ENCODE results near the gene WDR86. TPM values are rescaled to one million over a fixed set of nuclear protein-coding genes. Genes with fewer than 3 reads are reported as not detected.

WDR86 gene
- total and polyA plus RNA-seq, 2 experiments from 2014 or later, result 9.1 to 59.1 TPM

DNA sequence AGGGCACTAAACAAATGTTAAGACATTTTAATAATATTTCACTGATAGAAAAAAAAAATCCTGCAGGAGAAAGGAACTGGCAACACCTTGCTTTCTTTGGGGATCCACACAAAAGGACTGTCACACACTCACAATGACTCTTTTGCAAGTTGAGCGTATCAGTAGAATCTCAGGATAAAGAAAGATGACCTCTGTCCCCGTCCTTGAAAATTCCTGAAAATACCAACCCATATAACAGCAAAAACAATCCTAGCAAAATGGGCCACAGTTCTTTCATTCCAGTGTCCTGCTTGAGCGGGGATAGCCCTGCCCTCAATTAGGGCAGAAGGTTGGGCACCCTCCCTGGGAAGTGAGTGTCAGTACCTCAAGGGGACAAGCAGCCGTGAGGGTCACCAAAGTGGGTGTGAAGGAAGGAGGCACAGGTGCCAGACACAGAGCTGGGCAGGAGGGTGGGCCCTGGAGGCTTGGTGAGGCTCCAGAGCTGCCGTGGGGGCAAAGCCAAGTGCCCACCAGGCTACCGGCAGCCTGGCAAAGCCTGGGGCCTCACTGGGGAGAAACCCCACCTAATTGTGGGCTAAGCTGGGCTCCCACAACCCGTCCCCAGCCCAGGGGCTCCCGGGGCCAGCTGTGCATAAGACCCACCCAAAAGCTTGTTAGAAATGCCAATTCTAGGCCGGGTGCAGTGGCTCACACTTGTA lies 2.8 kb downstream of the WDR86 start:
- Histone ChIP-seq H3F3A (replicated peaks; ENCODE audit: low read depth) (peaks cover 4% of the 10 kb centered on the region; the same call in 1 of the 2 replicates), H4K20me1 (replicated peaks; ENCODE audit: insufficient read depth) (no peaks in the 10 kb centered on the region; the same call in 1 of the 2 replicates), H3K36me3 (ENCODE audit: insufficient read depth) (no peaks in the 10 kb centered on the region), H3K9me2 (ENCODE audit: insufficient read depth) (no peaks in the 10 kb centered on the region), H3K4me1 (ENCODE audit: insufficient read depth) (peaks cover 21% of the 10 kb centered on the region), H3K79me2 (replicated peaks; ENCODE audit: insufficient read depth) (no peaks in the 10 kb centered on the region; the same call in 1 of the 2 replicates), H3K4me2 (no peak overlapping the region), H3K27me3 (ENCODE audit: insufficient read depth) (peaks cover 17% of the 10 kb centered on the region), H3K4me3 (no peak overlapping the region), H2AFZ (no peak overlapping the region), H3K27ac (ENCODE audit: low read depth) (no peak overlapping the region)
- Mint-ChIP-seq H3K36me3 (ENCODE audit: low read depth) (no peaks in the 10 kb centered on the region; the same call in 2 of the 3 replicates), H3K4me1 (peaks cover 38% of the 10 kb centered on the region), H3K27me3 (ENCODE audit: insufficient read depth, low read depth, poor library complexity) (peaks cover 28% of the 10 kb centered on the region), H3K9me3 (peaks cover 4% of the 10 kb centered on the region; the same call in 1 of the 3 replicates), H3K4me3 (no peak overlapping the region), H3K27ac (no peak overlapping the region)
- no peak for ATAC-seq
- TF ChIP-seq, protein P1, sequence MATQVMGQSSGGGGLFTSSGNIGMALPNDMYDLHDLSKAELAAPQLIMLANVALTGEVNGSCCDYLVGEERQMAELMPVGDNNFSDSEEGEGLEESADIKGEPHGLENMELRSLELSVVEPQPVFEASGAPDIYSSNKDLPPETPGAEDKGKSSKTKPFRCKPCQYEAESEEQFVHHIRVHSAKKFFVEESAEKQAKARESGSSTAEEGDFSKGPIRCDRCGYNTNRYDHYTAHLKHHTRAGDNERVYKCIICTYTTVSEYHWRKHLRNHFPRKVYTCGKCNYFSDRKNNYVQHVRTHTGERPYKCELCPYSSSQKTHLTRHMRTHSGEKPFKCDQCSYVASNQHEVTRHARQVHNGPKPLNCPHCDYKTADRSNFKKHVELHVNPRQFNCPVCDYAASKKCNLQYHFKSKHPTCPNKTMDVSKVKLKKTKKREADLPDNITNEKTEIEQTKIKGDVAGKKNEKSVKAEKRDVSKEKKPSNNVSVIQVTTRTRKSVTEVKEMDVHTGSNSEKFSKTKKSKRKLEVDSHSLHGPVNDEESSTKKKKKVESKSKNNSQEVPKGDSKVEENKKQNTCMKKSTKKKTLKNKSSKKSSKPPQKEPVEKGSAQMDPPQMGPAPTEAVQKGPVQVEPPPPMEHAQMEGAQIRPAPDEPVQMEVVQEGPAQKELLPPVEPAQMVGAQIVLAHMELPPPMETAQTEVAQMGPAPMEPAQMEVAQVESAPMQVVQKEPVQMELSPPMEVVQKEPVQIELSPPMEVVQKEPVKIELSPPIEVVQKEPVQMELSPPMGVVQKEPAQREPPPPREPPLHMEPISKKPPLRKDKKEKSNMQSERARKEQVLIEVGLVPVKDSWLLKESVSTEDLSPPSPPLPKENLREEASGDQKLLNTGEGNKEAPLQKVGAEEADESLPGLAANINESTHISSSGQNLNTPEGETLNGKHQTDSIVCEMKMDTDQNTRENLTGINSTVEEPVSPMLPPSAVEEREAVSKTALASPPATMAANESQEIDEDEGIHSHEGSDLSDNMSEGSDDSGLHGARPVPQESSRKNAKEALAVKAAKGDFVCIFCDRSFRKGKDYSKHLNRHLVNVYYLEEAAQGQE (IDR thresholded peaks at IDR 0.05; ENCODE audit: unreplicated experiment), result no peak
- no peak for TF ChIP-seq JUNB (IDR thresholded peaks at IDR 0.05; ENCODE audit: unreplicated experiment)
- DNase-seq (ENCODE audit: low spot score), result no peak

DNA sequence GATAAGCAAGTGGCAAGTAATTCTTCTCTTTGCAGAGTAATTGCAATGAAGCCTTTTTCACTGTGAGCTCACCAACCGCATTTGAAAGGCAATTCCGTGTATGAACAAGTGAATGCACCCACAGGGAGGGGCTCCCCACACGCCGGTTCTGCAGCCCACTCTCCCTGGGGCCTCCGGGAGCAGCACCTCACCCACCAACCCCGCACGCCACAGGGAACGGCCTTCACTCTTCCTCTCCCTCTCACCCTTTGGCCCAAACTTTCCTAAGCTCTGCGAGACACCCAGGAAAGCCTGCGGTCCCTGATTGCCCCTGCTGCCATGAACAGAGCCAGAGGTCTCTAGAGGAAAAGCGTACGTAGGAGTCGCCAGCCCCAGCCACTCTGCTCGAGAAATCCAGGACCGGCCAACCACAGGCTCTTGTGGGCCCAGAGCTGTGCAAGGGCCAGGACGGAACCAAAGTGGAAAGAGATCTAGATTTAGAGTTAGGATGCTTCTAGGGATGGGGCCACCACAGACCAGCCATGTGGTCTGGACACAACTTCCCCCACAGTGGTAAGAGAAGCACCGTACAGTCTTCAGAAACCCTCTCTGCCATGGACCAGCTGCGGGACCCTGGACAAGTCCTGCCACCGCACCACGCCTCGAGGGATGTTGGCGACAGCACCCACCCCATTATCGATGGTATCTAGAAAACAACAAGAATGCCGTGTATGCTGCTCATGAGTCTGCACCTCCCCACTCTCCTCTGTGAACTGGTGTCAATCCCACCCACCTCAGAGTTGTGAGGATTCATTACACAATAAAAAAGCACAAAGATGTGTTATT lies 3.6 kb downstream of the WDR86 start:
- H3K27me3 ChIP-seq (ENCODE audit: insufficient read depth), result peaks cover 9% of the 10 kb centered on the region
- no peak for ATAC-seq
- H3K27me3 Mint-ChIP-seq (ENCODE audit: insufficient read depth, low read depth, poor library complexity), result peaks cover 28% of the 10 kb centered on the region
- H3K36me3 Mint-ChIP-seq (ENCODE audit: low read depth), result no peaks in the 10 kb centered on the region; the same call in 2 of the 3 replicates
- H3K9me3 Mint-ChIP-seq, result 0 out of 3 replicates have a peak, but pooled peaks cover 2% of the 10 kb centered on the region
- no peak overlapping the region for H2AFZ ChIP-seq
- no peaks in the 10 kb centered on the region; the same call in 1 of the 2 replicates for H4K20me1 ChIP-seq (replicated peaks; ENCODE audit: insufficient read depth)
- no peak overlapping the region for H3K27ac Mint-ChIP-seq
- H3K4me1 ChIP-seq (ENCODE audit: insufficient read depth), result peaks cover 14% of the 10 kb centered on the region
- DNase-seq (ENCODE audit: low spot score), result no peak
- H3K9me2 ChIP-seq (ENCODE audit: insufficient read depth), result no peaks in the 10 kb centered on the region
- no peaks in the 10 kb centered on the region; the same call in 1 of the 2 replicates for H3K79me2 ChIP-seq (replicated peaks; ENCODE audit: insufficient read depth)
- H3K27ac ChIP-seq (ENCODE audit: low read depth), result no peak overlapping the region
- H3K4me2 ChIP-seq, result no peak overlapping the region
- no peak overlapping the region for H3K4me3 ChIP-seq
- H3K4me3 Mint-ChIP-seq, result no peak overlapping the region
- peaks cover 33% of the 10 kb centered on the region for H3K4me1 Mint-ChIP-seq
- H3F3A ChIP-seq (replicated peaks; ENCODE audit: low read depth), result peaks cover 5% of the 10 kb centered on the region; the same call in 1 of the 2 replicates
- H3K36me3 ChIP-seq (ENCODE audit: insufficient read depth), result no peaks in the 10 kb centered on the region
- TF ChIP-seq, protein P2, sequence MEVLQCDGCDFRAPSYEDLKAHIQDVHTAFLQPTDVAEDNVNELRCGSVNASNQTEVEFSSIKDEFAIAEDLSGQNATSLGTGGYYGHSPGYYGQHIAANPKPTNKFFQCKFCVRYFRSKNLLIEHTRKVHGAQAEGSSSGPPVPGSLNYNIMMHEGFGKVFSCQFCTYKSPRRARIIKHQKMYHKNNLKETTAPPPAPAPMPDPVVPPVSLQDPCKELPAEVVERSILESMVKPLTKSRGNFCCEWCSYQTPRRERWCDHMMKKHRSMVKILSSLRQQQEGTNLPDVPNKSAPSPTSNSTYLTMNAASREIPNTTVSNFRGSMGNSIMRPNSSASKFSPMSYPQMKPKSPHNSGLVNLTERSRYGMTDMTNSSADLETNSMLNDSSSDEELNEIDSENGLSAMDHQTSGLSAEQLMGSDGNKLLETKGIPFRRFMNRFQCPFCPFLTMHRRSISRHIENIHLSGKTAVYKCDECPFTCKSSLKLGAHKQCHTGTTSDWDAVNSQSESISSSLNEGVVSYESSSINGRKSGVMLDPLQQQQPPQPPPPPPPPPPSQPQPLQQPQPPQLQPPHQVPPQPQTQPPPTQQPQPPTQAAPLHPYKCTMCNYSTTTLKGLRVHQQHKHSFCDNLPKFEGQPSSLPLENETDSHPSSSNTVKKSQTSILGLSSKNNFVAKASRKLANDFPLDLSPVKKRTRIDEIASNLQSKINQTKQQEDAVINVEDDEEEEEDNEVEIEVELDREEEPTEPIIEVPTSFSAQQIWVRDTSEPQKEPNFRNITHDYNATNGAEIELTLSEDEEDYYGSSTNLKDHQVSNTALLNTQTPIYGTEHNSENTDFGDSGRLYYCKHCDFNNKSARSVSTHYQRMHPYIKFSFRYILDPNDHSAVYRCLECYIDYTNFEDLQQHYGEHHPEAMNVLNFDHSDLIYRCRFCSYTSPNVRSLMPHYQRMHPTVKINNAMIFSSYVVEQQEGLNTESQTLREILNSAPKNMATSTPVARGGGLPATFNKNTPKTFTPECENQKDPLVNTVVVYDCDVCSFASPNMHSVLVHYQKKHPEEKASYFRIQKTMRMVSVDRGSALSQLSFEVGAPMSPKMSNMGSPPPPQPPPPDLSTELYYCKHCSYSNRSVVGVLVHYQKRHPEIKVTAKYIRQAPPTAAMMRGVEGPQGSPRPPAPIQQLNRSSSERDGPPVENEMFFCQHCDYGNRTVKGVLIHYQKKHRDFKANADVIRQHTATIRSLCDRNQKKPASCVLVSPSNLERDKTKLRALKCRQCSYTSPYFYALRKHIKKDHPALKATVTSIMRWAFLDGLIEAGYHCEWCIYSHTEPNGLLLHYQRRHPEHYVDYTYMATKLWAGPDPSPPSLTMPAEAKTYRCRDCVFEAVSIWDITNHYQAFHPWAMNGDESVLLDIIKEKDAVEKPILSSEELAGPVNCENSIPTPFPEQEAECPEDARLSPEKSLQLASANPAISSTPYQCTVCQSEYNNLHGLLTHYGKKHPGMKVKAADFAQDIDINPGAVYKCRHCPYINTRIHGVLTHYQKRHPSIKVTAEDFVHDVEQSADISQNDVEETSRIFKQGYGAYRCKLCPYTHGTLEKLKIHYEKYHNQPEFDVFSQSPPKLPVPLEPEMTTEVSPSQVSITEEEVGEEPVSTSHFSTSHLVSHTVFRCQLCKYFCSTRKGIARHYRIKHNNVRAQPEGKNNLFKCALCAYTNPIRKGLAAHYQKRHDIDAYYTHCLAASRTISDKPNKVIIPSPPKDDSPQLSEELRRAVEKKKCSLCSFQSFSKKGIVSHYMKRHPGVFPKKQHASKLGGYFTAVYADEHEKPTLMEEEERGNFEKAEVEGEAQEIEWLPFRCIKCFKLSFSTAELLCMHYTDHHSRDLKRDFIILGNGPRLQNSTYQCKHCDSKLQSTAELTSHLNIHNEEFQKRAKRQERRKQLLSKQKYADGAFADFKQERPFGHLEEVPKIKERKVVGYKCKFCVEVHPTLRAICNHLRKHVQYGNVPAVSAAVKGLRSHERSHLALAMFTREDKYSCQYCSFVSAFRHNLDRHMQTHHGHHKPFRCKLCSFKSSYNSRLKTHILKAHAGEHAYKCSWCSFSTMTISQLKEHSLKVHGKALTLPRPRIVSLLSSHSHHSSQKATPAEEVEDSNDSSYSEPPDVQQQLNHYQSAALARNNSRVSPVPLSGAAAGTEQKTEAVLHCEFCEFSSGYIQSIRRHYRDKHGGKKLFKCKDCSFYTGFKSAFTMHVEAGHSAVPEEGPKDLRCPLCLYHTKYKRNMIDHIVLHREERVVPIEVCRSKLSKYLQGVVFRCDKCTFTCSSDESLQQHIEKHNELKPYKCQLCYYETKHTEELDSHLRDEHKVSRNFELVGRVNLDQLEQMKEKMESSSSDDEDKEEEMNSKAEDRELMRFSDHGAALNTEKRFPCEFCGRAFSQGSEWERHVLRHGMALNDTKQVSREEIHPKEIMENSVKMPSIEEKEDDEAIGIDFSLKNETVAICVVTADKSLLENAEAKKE (CRISPR knock-in tag; IDR thresholded peaks at IDR 0.05), result no peak
- no peak for TF ChIP-seq ZNF114 (CRISPR knock-in tag; IDR thresholded peaks at IDR 0.05)
- TF ChIP-seq EZH2 (IDR thresholded peaks at IDR 0.05; ENCODE audit: low read depth, unreplicated experiment), result no peak
- TF ChIP-seq, protein P3, sequence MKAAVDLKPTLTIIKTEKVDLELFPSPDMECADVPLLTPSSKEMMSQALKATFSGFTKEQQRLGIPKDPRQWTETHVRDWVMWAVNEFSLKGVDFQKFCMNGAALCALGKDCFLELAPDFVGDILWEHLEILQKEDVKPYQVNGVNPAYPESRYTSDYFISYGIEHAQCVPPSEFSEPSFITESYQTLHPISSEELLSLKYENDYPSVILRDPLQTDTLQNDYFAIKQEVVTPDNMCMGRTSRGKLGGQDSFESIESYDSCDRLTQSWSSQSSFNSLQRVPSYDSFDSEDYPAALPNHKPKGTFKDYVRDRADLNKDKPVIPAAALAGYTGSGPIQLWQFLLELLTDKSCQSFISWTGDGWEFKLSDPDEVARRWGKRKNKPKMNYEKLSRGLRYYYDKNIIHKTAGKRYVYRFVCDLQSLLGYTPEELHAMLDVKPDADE (IDR thresholded peaks at IDR 0.05), result no peak
- TF ChIP-seq CREB1 (CRISPR knock-in tag; IDR thresholded peaks at IDR 0.05; ENCODE audit: low read depth), result no peak
- no peak for TF ChIP-seq STAT1 (IDR thresholded peaks at IDR 0.05; ENCODE audit: unreplicated experiment)

Measured in GM23338 (cell line).